GM18907 (cell line): ENCODE measurements around the gene NAA15.
"Not testable (repeated sequence)": the region's sequence is repeated elsewhere in the genome, so short reads cannot be mapped to it uniquely, and the experiment has no call there.

Experiments used
- ATAC-seq: cut with Tn5 transposase; IDR thresholded peaks from one replicate; pipeline ENCODE4 v1.9.1; 2021; ENCODE audit warnings: mild to moderate bottlenecking, moderate library complexity; ENCODE audit not compliant: unreplicated experiment

NAA15 gene

DNA sequence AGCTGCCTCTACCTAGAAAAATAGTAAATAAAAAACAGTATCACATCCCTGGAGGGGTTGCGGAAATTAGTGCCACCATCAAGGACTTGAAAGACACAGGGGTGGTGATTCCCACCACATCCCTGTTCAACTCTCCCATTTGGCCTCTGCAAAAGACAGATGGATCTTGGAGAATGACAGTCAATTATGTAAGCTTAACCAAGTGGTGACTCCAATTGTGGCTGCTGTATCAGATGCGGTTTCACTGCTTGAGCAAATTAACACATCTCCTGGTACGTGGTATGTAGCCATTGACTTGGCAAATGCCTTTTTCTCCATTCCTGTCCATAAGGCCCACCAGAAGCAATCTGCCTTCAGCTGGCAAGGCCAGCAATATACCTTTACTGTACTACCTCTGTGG is 143.6 kb downstream of the NAA15 start:
- not testable (repeated sequence) for ATAC-seq

- ATAC-seq: not testable (repeated sequence)
Measured at GRCh38 chr4:139447078-139447477, 145.8 kb downstream of the NAA15 start.

GRCh38 chr4:139450586-139450985 is 149.3 kb downstream of the NAA15 start:
- no peak for ATAC-seq

DNA sequence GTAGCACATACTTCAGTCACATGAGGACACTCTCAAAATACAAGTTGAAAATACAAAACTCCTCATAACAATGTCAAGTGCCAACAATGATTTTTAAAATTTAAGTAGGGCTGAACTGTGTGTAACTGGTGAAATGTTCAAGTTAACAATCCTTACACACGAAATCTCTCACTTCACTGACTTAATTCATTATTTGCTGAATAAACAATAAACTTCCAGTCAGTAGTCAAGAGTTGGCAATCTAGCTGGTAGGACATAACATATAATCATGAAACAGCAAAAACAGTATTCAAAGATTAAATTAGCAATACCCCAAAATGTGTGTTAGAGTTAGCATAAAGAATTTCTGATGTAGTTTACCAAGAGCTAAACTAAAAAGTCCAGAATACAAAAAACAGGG is 150.7 kb downstream of the NAA15 start:
- no peak for ATAC-seq

DNA sequence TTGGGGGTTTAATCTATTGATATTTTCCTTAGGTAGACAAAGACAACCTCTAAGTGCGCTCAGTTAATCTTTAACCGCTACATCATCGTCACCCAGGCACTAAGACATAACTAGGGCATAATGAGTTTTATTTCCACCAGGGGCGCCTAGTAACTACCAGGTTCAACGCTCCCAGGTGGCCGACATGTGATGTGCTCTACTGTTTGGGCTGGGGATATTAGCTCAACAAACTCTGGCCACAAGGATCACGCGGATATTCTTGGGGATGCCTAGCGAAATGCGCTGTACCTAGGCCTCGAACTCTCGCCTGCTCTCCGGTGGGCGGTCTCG is 151.7 kb downstream of the NAA15 start:
- peak; percentile 58 for ATAC-seq

DNA sequence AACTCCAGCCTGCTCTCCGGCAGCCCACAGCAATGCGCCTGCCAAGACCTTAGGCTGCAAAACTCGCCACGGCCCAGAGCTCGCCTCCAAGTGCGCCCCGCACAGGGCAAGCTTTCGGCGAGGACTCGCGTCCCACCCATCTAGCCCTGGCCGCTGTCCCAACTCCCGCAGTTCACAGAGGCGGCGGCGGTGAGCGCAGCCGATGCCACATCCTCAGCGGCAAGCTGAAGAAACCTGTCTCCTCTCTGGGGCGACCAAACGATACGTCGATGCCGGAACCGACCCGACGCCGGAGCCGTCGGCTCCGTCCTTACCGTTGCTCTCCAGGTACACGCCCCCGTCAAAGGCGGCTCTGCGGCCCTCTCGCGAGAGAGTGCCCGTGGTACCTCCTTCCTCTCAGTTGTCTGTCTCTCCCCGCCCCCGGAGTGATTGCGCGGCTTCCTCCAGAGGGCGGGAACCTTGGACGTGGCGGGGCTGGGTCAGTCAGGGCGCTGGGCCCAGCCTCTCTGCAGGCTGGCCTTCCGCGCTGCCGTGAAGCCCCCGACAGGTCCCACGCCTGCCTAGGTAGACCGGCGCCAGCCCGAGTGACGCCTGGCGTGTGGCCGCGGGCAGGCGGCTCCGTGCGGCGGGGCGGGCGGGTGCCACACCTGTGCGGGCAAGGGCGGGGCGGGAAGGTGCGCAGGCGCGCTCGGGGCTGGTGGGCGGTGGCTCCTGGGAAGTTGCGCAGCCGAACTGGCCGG is 152.2 kb downstream of the NAA15 start:
- peak; percentile 94 for ATAC-seq

DNA sequence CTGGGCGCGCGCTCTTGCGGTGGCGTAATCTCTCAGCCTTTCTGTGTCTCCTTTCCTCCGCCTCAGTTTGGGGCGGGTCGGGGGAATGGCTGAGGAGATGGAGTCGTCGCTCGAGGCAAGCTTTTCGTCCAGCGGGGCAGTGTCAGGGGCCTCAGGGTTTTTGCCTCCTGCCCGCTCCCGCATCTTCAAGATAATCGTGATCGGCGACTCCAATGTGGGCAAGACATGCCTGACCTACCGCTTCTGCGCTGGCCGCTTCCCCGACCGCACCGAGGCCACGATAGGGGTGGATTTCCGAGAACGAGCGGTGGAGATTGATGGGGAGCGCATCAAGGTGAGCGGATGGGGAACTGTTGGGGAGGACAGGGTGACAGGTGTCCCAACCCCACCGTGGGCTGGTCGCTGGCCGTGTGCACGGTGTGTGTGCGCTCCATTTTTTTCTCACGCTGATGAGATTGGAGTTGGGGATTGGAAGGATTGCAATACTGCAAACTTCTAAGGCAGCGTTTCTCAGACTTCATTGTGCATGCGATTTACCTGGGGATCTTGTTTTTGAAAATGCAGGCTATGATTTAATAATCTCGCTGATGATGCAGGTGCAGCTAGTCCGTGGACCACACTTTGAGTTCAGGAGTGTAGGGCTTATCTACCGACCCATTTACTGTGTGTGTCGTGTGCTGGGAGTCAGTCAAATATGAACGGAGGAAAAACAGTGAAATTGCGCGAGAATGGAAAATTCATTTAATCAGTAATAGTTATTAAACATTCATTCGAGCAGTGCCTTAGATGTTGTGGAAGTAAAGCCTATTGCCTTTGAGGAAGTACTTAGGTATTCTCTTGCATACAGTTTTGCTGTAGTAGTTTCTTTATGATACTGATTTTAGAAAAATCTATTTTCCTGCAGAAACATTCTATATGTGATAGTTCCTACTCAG is 153.1 kb downstream of the NAA15 start, which contains the start of gene RAB33B:
TSS of gene RAB33B (plus strand) at position 11 of the 935 bp plus-strand sequence. CDS start at position 86, 75 bp downstream.
- ATAC-seq: peak; percentile 7

DNA sequence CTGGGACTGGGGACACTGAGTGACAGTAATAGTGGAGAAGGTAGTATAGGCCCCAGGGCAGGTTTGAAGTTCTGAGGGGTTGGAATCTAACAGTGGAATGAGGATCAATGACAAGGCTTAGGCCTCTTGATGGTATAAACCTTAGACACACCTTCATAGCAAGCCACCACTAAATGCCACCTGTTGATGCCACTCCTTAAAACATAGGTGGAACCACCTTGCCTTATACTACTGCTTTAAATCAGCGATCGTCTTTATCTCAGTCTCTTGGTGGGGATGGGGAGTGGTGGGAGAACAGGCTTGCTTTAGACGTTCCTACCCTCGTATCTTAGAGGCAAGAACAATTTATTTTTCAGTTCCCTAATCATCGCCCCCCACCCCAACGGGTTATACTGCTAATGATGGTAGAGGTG is 153.8 kb downstream of the NAA15 start:
- ATAC-seq: no peak

DNA sequence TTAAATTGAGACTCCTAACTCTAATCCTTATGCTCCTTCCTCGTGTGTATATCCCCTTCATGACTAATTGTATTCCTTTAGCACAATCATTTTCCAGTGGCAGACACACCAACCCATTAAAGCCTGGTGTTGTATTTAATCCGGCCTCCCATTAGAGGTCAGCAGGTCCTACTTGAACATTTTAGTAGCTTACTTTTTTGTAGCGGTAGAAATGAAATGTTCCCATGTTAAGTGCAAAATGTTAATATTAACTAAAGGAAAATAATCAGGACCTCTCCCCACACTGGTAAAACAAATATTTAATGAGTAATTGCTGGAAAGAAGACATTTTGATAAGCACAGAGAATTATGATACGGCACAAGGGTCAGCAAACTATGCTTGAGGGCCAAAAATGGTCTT is 156.0 kb downstream of the NAA15 start:
- no peak for ATAC-seq

DNA sequence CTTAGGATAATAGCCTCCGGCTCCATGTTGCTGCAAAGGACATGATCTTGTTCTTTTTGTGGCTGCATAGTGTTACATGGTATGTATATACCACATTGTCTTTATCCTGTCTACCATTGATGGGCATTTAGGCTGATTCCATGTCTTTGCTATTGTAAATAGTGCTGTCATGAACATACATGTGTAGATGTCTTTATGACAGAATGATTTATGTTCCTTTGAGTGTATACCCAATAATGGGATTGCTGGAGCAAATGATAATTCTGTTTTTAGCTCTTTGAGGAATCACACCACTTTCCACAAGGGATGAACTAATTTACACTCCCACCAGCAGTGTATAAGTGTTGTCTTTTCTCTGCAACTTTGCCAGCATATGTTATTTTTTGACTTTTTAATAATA is 157.2 kb downstream of the NAA15 start:
- no peak for ATAC-seq

DNA sequence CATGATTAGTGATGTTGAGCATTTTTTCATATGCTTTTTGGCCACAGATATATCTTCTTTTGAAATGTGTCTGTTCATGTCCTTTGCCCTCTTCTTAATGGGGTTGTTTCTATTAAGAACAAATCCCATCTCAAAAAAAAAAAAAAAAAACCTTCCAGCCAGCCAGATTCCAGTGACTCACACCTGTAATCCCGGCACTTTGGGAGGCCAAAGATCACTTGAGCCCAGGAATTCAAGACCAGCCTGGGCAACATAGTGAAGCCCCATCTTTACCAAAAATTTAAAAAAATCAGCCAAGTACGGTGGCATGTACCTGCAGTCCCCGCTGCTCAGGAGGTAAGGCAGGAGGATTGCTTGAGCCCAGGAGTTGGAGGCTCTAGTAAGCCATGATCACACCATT is 157.7 kb downstream of the NAA15 start:
- ATAC-seq: no peak

DNA sequence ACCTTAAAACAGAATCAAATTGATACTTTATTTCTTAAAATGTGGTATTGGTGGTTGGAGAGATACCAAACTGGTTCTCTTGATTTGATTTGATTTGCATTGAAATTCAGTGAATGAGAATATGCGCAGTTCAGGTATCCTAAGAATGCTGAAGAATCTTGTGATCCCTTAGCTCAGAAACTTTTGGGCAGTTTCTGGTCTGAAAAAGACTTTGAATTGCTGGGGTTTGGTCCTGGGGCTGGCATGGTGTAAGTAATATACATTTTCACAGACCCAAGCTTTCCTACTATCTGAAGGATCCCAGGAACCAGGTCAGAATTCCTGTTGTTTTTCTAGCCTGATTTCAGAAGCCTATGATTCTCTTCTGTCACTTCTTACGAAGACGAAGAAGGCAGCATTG is 159.3 kb downstream of the NAA15 start:
- no peak for ATAC-seq

- no peak for ATAC-seq
Measured at GRCh38 chr4:139461022-139461628, 159.8 kb downstream of the NAA15 start.

GRCh38 chr4:139464512-139464911 is 163.2 kb downstream of the NAA15 start:
- ATAC-seq: not testable (repeated sequence)

GRCh38 chr4:139465922-139466321 is 164.6 kb downstream of the NAA15 start:
- no peak for ATAC-seq

GRCh38 chr4:139468756-139469155 is 167.5 kb downstream of the NAA15 start:
- ATAC-seq: not testable (repeated sequence)

DNA sequence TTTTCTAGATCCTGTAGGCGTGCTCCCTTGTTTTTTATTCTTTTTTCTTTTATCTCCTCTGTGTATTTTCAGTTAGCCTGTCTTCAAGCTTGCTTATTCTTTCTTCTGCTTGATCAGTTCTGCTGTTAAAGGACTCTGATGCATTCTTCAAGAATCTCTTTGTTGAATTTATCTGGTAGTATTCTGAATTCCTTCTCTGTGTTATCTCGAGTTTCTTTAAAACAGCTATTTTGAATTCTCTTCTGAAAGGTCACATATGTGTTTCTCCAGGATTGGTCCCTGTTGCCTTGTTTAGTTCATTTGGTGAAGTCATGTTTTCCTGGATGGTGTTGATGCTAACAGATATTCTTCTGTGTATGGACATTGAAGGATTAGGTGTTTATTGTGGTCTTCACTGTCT is 167.9 kb downstream of the NAA15 start:
- ATAC-seq: no peak
